Activated CD4-positive, CD25-positive, alpha-beta regulatory T cell (primary cell): Measurements from ENCODE around the gene ZBTB7C.

ENCODE experiments used
- DNase-seq, 4 experiments: peaks; one replicate each; lab custom pipeline; 2025; lab: John Stamatoyannopoulos, UW

Gene ZBTB7C

DNA sequence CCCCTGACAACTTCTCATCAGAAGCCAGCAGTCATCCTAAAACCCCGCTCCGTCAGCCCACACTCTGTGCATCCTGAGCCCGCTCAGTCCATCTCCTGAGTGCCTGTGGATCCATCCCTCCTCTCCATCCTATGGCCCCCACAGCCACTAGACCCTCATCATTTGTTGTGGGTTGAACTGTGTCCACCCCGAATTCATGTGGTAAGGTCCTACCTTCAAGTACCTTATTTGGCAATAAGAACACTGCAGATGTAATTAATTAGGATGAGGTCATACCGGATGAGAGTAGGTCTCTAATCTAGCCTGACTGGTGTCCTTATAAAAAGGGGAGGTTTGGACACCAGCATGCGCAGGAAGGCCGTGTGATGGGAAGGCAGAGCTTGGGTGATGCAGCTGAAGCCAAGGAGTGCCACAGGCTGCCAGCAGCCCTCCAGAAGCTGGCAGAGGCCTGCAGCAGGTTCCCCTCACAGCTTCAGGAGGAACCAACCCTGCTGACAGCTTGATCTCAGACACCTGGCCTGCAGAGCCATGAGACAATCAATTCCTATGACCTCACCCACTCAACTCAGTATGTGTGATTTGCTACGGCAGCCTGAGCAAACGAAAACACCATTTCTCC is 192.4 kb downstream of the ZBTB7C start:
- DNase-seq: no peak

DNA sequence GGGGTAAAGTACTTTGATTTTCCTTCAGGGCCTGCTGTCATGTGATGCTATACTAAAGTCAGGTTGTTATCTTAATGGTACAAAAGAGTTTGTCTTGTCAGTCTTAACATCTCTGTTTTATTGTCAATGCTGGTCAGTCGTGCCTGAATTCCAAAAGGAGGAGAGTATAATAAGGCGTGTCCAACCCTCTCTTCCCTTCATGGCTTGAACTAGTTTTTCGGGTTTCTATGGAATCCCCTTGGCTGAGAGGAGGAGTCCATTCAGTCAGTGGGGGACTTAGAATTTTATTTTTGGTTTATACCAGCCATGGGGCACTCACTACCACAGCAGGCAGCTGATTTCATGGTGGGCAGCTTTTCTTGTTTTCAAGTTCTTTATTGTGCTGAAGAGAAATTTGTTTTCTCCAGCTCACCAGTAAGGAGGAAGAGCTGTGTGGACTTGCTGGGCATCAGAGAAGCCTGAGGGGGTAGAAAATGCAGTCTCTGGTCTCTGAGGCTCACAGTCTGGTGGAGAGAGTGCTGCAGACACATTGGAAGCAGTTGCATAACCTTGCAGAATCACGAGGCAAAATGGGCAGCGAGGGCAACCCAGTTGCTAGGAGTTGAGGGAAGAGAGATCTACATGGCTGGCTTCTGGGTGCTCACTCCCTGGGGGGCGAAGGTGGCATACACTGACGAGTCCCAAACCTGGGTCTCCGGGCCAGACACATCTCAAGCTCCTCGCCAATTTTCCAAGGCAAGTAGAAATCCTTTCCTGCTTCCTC is 193.1 kb downstream of the ZBTB7C start:
- no peak for DNase-seq

DNA sequence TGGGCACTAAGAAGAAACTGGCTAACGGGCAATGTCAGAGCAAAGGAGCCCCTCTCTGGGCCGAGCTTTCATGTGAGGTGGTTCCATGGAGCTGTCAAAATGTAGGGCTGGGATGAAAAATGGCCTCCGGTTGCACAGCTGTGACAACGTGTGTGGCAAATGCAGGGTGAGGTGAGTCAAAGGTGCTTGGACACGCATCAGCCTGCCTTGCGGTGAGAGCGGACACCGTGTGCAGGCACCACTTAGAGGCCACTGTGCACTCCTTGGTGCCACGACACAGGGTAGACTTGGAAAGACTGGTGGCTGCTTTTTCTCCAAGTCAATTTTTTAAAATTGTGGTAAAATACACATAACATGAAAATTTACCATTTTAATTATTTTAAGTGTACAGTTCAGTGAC is 195.4 kb downstream of the ZBTB7C start:
- DNase-seq: no peak

DNA sequence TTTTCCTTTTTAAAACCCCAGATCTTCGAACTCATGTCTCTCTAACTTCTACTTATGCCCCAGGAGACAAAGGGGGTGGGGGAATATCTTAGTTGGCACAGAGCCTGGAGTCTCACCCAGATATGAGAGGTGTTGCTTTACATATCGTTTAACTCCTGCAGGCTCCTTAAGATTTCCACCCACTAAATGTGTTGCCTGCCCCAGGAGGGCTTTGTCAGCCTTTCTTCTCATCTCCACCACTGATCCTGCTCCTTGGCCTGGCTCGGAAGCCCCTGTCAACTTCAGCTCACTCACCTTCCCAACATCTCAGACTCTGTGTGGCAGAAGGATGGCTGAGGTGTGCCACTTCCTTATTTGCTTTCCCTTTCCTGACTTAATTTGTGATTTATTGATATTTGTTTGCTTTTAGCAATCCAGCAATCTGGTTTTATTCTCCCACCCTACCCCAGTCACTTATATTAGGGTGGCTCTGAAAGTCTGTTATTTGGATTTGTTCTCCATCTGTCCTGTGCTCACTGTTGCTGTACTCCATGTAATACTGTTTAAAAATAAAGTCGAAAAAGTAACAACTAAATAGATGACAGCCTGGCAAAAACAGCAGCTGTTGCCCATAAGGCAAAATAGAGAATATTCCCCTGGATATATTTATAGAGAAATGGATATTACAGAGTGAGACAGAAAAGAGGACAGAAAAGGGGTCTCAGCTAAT is 200.6 kb downstream of the ZBTB7C start:
- no peak for DNase-seq

DNA sequence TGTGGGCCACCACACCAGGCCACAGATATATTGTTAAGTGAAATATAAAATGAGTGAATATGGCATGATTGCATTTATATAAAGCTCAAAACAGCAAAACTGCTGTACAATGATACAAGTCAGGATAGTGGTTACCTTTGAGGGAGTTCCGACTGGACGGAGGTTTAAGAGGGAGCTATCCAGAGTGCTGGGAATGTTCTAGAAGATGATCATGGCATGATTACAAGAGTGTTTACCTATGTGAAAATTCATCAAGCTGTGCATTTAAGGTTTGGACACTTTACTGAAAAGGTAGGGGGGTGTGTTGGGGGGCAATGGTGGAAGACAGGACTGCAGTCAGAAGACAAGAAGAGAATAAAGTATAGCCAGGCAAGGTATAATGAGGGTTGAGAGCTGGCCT is 201.4 kb downstream of the ZBTB7C start:
- DNase-seq: no peak

DNA sequence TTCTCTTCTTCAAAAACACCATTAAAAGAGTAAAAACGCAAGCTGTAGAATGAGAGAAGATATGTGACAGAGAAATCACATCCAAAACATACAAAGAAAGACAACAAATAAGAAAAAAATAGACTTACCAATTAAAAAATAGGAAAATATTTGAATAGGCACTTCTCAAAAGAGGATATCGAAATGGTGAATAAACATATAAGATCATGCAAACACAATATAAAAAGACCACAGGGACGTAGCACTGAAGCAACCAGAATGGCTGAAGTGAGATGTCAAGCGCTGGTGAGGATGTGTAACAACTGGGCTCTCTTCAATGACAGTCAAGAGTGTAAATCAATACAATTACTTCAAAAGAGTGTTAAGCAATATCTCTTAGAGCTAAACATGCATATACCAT is 202.3 kb downstream of the ZBTB7C start:
- no peak for DNase-seq

DNA sequence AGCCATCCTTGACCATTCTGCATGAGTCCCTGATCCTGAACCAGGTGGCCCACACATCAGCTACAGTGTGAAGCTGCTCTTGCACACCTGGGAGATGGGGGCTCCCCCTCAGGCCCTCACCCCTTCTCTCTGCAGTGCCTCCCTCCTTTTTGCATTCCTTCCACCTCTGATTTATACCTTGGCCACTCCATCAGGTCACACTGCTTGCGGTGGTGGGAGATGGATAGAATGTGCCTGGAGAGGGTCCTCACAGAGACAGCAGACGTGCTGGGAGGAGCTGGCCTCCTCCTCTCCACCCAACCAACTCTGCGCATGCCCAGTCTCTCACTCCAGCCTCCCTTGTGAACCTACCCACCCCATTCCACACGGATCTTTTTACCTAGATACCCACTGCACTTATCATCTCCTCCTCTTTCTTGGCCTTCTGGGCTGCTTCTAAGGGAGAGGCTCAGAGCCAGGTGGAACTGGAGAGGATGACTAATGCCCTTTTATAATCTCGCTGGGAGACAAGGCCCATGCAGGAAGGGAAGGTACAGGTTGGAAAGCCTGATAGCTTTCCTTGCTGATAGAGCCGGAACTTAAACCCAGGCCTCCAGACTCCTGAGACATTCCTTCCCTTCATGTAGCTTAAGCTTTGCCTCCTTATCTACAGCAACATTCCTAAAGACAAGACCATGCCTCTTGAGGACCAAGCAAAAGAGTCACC is 205.1 kb downstream of the ZBTB7C start:
- no peak for DNase-seq

DNA sequence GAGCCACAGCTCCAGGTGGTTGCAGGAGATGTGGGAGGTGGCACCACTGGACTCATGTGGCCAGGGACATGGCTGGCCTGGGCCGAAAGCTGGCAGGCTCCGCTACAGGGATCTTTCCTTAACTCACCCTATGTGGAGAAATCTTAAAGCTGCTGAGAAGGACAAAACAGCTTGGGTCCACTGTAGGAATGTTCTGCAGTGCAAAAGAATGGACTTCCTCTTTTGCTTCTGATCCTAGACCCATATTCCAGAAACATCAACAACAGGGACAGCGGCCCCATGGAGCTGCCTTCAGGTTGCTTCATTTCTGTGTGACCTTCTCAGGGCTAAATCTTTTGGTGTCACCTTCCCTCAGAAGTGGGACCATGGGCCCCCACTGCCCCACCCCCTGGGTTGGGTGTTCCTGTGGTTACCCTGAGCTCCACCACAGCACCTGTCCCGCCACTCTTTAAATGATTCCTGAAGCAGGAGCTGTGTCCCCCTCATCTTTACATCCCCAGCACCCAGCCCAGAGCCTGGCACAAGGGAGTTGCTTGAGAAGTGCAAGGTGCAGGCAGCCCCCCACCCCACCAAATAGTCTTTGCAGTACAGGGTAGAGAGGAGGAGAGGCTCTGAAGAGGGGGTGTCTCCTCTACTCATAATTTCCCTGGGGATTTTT is 205.8 kb downstream of the ZBTB7C start:
- no peak for DNase-seq

DNA sequence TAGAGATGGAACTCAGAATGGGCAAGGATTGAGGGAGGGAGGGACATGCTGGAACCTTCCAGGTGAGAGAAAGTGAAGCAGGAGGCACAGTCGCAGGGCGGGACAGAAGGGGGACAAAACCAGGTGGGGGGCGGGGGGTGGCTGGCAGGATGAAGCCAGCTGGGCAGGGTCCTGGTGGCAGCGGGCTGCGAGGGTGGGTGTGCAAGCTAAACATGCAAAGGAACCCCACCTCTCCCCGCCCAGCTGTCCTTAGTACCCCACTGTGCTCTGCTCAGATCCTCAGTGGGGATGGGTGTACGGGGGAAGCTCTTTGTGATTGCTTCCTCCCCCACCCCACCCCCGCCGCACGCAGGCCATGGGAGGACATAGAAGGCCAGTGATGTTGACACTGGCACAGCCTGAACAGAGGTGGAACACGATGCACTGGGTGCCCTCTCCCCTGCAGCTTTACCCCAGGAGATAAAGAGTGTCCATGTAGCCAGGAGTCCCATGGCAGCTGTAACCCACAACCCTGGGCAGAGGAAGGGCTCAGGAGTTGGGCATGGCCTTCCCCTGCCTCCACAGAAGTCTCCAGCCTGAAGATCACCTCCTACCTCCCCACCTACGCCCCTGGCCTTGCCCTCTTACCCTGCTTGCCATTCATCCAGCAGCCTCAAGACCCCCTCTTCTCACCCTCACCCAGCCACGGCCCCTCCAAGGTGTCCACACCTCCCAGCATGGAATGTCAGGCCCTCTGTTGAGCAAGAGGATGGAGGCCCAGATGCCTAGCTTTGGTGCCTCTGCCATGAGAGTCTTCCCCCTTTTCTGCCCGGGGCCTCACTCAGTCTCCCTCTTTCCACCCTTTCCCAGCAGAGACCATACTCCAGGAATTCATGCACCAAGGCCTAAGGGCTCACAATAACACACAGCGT is 206.6 kb downstream of the ZBTB7C start:
- no peak for DNase-seq

DNA sequence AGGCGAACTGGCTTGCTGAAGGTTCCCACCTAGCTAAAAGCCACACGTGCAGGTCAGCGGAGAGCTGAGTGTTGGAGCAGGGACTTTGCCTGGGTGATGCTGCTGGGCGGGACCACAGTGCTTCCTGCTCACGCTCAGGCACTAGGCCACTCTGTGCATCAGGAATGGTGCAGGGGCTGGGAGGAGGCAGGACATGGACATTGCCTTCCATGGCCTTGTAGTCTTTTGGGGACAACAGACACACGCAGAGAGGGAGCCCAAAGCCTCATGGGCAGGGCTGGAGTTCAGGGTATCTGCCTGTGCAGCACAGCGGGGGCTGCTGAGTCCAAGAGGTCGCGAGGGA is 207.2 kb downstream of the ZBTB7C start:
- no peak for DNase-seq

DNA sequence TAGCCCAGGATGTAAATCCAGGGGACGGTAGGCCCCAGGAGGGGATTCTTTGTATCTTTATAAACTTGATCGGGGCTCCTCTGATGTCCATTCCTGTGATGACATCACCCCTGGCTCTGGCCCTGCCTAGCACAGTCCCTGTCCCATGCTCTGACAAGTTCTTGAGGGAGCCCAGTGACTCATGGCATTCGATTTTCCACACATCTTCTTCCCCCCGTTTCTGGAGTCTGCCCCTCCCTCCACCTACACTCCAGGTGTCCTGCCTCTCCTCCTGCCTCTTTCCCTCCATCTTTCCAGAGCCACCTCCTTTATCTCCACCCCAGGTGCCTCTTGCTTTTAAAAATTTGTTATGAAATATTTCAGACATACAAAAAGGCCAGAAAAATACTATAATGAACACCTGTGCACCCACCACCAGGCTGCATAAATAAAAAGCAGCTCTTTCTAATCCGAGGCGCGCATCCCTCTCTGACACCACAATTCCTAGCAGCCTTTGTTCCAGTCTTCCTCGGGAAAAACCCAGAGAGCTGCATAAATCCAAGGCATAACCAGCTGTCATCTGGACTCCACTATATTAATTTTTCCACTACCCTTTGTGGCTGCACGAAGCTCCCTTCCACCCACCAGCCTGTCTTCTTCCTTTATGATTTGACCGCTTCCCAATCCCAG is 207.7 kb downstream of the ZBTB7C start:
- DNase-seq: no peak

DNA sequence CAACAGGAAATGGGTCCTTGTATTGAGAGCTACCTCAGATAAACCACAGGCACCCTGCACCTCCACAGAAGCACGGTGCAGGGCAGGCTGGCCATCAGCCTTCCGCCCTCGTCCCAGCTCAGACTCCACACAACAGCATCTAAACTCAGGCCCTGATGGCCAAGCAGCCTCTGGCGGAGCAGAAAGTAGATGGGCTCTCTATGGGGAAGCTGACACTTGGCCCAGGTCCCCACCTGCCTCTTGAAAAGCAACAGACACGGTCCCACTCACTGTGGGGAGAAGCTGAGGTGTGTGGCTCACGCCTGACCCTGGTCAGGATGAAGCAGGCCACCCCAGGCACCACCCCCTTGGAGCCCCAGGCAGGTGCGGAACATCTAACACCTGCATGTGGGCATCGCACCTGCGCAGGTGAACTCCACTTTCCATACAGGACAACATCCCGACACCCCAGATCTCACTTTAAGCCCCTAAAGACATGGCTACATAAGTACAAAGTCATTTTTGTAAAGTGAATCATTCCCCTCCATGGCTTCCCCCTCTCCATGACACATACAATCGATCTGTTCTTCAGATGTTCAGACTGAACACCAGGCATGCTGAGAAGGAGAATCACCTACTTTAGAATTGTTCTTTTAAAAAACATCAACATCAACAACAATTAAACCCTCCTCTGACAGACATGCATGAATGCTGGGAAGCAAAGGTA is 208.4 kb downstream of the ZBTB7C start:
- no peak for DNase-seq

DNA sequence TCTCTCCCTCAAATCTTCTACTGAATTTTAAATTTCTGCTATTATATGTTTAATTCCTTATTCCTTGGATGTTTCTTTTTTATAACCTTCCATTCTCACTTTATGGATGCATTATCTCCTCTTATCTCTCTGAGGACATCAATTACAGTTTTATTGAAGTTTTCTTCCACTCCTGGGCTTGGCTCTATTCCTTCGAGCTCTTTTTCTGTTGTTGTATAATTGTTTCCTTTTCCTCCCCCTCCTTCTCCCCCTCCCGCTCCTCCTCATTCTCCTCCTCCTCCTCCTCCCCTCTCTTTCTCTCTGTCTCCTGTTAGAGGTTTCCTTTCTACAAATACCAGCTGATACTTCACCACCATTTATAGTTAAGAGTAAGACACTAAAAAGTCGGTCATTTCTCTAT is 209.8 kb downstream of the ZBTB7C start:
- DNase-seq: no peak

DNA sequence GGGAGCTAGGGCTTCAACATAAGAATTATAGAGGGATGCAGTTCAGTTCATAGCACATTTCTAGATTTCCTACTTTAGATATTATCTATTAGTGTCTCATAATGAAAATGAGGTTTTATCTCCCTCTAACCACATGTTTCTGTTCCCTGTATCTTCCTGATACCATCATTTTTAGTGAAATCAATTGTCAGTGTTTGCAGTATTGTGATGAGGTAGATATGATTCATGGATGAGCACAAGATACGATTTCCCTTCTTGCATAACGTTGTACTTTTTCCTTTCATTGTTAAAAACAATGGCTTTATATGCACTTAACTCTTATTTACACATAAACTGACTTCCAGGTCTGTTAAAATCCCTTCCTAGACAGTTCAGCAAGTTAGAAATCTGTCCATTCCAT is 211.4 kb downstream of the ZBTB7C start:
- DNase-seq: no peak

DNA sequence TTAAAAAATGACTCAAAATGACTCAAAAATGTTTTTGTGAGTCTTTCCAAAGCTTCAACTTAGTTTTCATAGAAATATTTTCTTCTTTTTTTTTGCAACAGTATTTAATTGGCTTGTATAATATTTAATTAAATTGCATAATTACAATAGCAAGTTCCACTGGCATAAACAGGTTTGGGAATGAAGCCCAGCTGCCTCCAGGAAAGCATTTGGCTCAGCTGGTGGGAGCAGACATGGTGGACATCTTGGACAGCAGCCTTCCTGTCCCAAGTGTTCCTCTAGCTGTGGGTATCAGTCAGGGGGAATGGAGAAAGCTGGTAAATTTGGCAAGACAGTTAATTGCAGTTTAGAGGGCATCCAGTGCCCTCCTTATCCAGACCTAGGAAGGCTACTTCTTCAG is 213.4 kb downstream of the ZBTB7C start:
- DNase-seq: no peak

DNA sequence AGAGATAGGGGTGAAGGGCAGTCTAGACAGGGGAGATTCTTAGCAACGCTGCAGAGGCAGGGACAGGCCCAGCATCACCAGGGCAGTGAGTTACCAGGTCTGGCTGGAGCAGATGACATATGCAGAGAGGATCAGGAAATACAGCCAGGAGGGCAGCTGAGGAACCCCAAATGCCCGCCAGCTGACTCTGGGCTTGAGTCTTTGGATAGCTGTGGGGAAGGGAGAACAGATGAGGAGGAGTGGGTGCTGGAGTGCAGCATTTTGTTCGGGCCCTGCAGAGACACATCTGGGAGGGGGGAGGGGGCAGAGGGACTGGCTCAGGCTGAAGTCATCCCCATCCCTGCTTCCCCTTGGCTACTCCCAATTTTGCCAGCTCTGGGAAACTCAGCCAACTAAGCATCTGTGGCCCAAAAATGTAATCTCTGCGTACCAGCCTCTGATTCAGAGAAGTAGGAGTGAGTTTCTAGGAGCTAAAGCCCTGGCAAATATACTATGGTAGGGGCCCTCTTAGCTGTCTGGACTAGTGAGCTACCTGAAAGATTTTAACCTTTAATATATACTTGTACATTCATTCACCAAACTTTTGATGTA is 214.5 kb downstream of the ZBTB7C start:
- DNase-seq: no peak

DNA sequence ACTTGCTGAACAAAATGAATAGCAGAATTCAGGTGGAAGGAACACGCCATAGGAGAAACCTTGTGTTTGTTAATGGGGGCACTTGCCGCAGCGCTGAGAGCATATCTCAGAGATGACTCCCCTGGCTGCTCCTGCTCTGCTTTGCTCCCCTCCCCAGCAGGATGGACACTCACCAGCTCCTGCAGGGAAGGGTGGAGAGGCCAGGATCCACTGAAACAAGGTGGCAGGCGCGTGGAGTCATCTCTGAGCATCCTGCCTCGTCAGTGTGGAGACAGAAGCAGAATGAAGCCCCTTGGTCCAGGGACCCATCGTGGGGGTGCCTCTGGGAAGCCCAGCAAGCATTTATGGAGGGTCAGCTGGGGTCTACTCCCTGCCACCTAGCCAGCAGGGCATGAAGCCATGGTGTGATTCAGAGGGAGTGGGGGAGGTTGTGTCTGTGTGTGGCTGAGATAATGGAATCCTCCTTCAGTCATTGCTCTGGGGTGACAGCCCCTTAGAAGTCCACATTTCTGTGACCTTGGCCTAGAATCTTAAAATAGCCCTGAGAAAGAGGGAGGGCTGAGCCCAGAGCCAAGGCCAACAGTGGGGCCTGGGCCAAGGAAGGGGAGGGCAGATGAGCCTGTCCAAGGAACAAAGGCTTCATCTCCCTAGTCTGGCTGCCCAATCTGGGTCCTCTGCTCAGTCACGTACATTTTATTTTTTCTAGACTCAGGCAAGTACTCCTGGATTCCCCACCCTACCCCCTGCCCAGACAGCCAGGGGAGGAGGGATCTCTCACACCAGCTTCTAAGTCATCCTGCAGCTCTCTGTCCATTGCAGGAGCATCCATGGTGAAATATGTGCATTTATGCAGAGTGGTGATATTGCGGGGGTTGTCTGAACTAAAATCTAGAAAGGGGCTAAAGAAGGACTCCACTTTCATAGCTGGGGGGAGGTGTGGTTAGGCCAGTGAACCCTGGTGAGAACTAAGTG is 215.4 kb downstream of the ZBTB7C start:
- no peak for DNase-seq

DNA sequence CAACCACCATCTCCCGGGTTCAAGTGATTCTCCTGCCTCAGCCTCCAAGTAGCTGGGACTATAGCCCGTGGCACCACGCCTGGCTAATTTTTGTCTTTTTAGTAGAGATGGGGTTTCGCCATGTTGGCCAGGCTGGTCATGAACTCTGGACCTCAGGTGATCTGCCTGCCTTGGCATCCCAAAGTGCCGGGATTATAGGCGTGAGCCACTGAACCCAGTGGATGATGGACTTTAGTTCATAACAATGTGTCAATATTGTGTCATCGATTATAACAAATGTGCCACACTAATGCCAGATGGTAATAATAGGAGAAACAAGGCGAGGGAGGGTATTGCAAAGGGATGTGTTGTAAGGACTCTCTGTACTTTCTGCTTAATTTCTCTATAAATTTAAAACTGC is 216.6 kb downstream of the ZBTB7C start:
- no peak for DNase-seq
